Cardiac fibroblast (primary cell): ENCODE data around the gene SMPDL3A.
A peak's percentile ranks its signal among the peaks of the same experiment; 100 is the strongest.

Experiments
- DNase-seq, 2 donors: peaks; one replicate each; pipeline versions ENCODE4 v3.0.0 to v3.0.0-alpha.2; 2010; ENCODE audit warnings: low read depth in 2 of 2
- H3K4me3 ChIP-seq, 2 donors: replicated peaks in 1 of 2; 1 replicate in 1 of 2; 2 replicates in 1 of 2; pipeline ENCODE4 v1.5.1; 2011; ENCODE audit warnings: low read depth in 2 of 2, low read length in 2 of 2, mild to moderate bottlenecking in 2 of 2, moderate library complexity in 1 of 2
- TF ChIP-seq, protein P1 (sequence below): IDR thresholded peaks from one replicate; pipeline ENCODE4 v1.5.1; 2011; ENCODE audit warnings: low read depth, mild to moderate bottlenecking, low read length, inconsistent platforms

SMPDL3A gene

DNA sequence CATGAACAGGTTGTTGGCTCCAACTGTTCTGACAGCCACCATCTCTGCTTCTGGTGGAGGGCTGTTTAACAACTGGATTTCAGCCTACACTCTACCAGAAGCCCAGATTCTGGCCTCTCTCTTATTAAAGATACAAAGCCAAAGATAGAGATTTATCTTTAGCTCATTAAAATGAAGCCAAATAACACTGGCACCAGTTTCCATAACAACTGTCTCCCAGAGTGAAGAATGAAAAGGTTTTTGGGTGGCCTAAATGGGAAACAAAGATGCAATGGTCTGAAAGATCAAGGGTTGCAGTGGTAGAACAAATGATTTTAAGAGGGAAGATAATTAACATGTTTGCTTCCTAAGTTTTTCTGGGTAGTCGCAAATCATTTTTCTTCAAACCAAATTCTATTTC is 3.2 kb upstream of the SMPDL3A start:
- TF ChIP-seq, protein P1, sequence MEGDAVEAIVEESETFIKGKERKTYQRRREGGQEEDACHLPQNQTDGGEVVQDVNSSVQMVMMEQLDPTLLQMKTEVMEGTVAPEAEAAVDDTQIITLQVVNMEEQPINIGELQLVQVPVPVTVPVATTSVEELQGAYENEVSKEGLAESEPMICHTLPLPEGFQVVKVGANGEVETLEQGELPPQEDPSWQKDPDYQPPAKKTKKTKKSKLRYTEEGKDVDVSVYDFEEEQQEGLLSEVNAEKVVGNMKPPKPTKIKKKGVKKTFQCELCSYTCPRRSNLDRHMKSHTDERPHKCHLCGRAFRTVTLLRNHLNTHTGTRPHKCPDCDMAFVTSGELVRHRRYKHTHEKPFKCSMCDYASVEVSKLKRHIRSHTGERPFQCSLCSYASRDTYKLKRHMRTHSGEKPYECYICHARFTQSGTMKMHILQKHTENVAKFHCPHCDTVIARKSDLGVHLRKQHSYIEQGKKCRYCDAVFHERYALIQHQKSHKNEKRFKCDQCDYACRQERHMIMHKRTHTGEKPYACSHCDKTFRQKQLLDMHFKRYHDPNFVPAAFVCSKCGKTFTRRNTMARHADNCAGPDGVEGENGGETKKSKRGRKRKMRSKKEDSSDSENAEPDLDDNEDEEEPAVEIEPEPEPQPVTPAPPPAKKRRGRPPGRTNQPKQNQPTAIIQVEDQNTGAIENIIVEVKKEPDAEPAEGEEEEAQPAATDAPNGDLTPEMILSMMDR: no peak
- no peak for DNase-seq
- no peak overlapping the region for H3K4me3 ChIP-seq

DNA sequence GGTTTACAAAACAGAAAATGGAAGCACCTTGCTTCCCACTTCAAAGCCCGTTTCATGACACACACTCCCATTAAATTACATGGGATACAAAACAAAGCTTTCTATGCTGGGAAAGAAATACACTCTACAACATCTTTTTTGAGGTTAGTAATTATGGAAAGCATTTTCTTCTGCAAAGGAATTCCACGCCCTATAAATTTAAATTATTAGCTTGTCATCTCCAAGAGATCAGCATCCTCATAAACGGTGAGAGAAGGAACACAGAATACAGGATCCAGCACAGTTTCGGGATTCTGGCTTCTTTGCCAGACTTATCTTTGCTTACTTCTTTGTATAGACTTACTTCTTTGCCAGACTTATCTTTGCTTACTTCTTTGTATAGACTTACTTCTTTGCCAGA is 1.3 kb upstream of the SMPDL3A start:
- DNase-seq: no peak
- TF ChIP-seq, protein P1: no peak
- no peak overlapping the region for H3K4me3 ChIP-seq

DNA sequence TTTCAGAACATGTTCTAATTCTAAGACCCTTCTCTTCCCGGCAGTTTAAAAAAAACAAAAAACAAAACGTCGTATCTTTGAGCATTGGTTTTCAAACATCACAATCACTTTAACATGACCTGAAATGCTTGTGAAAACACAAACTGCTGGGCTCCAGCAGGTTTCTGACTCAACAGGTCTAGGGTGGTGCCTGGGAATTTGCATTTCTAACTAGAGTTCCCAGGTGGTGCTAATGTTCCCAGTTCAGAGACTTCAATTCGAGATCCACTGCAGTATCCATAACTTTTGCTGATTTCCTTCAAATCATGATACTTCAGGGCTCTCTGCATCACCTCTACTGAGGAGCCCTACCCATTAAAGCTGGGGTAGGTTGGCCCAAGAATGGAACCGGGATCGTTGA is 850 bp upstream of the SMPDL3A start:
- DNase-seq: no peak
- TF ChIP-seq, protein P1: no peak
- H3K4me3 ChIP-seq: no peak overlapping the region

DNA sequence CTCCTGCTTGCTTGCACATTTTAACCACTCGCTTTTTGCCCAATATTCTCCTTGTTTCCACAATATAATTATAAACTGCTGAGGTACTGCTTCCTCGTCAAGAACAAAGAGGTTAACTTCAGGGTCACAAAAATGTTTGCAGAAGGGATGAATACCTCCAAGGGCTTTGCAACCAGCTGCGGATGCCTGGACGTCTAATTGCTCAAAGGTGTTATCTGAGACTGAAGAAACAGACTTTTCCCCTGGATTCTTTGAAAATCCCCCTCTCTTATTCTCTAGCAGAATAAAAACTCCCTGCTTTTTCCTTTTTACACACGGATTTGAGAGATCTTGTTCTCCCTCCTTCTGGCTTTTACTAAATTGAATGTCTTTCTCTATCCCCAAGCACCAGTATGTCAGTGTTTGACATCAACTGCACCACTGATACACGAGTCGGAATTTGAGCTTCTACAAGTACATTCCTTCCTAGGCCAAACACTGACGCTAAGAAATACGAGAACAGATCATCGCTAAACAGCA is 336 bp upstream of the SMPDL3A start:
- TF ChIP-seq, protein P1: no peak
- DNase-seq: no peak
- peak overlapping the region; percentile 70 to 72 for H3K4me3 ChIP-seq

DNA sequence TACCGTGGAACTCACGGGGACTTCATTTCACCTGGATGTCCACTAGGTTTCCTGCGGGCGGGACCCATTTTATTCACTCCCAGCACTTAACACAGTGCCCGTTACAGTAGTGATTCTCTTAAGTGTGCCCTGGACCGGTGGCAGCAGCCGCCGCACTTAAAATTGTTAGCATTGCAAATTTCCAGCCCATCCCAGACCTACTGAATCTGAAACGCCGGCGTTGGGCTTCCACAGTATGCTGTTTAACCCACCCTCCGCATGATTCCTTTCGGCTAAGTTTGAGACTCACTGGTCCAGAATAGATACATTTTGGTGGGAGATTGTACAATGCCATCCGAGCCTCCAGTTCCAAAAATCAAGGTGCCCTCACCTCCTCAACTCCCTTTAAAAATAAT is 967 bp downstream of the SMPDL3A start:
- peak overlapping the region; percentile 70 to 72 for H3K4me3 ChIP-seq
- DNase-seq: no peak
- TF ChIP-seq, protein P1: no peak

DNA sequence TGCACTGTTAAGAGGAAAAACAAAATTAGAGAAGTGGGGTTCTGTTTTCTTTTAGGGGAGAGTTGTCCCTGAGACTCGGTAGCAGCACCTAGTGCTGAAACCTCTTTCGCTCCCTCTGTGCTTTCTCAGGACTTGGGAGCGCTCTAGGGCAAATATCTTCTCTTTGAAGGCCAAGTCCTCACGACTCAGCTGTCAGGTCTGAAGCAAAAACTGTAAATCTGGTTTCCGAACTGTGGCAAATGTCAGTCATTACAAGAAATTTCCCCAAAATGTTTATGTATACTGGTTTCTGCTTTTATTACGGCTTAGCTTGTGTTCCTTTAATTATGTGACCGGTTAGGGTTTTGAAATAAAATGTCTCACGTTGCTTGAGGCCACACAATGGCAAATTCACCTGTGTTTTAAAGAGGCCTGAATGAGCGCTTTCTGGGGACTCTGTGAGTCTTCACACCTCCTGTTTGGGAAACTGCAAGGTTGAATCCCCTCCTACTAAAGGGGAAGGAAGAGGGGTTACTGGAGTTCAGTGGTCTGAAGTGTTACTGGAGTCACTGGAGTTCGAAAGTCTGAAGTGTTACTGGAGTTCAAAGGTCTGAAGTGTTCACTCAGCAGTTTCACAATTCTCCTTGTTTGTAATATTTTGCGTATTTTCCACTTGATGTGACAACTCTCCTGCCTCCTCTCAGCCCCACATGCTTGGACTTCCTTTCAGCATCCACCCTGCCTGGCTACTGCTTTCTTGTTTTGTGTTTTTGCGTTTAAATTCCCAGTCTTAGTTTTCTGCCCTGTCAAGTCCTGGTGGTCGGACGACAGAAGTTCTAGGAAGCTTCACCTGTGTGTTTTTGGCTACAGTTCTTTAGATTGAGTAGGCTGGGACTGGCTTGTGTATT is 1.6 kb downstream of the SMPDL3A start:
- peak overlapping the region; percentile 70 to 72 for H3K4me3 ChIP-seq
- TF ChIP-seq, protein P1: peak; percentile 6
- DNase-seq: peak in 1 of 2 donors; percentile 28

DNA sequence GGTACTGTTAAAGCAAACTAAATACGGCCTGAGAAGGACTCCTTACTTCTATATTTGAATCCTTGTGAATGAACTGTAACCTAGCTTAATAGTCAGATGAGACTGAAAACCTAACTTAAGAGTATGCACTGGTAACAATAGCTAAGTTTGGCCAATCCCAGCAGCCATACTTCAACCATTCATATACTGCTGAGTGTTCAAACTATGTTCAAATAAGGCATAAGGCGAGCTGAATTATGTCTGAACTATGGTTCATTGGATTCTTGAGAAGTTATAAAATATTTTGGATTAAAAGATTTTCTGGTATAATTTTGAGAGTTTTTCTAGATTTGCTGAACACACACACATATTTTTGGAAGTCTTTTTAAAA is 2.2 kb downstream of the SMPDL3A start:
- DNase-seq: no peak
- H3K4me3 ChIP-seq: no peak overlapping the region
- TF ChIP-seq, protein P1: no peak
